GM12872 (cell line): ENCODE measurements around the gene RBBP5.

ENCODE experiments used
- TF ChIP-seq, protein P1 (sequence below): IDR thresholded peaks from 3 replicates; pipeline ENCODE4 v1.5.1; 2011; ENCODE audit warnings: low read depth, mild to moderate bottlenecking, low read length, moderate library complexity; ENCODE audit not compliant: insufficient read depth

The RBBP5 gene

DNA sequence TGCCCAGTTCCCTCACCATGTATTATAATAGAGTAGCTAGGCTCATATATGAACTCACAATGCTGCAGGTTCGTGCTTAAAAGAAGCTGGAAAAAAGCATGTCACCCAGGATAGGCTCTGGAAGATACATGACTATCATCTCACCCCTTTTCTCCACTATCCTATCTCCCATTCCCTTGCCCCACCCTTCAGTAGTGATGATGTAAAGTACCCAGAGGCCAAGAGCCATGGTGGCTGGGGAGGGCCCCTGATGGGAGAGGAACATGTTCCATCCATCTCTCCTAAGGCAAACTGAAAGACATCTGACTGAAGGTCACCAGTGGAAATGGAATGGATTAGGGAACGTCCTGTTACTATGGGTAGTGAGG, 20.3 kb upstream of the RBBP5 start:
- TF ChIP-seq, protein P1, sequence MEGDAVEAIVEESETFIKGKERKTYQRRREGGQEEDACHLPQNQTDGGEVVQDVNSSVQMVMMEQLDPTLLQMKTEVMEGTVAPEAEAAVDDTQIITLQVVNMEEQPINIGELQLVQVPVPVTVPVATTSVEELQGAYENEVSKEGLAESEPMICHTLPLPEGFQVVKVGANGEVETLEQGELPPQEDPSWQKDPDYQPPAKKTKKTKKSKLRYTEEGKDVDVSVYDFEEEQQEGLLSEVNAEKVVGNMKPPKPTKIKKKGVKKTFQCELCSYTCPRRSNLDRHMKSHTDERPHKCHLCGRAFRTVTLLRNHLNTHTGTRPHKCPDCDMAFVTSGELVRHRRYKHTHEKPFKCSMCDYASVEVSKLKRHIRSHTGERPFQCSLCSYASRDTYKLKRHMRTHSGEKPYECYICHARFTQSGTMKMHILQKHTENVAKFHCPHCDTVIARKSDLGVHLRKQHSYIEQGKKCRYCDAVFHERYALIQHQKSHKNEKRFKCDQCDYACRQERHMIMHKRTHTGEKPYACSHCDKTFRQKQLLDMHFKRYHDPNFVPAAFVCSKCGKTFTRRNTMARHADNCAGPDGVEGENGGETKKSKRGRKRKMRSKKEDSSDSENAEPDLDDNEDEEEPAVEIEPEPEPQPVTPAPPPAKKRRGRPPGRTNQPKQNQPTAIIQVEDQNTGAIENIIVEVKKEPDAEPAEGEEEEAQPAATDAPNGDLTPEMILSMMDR = no peak

DNA sequence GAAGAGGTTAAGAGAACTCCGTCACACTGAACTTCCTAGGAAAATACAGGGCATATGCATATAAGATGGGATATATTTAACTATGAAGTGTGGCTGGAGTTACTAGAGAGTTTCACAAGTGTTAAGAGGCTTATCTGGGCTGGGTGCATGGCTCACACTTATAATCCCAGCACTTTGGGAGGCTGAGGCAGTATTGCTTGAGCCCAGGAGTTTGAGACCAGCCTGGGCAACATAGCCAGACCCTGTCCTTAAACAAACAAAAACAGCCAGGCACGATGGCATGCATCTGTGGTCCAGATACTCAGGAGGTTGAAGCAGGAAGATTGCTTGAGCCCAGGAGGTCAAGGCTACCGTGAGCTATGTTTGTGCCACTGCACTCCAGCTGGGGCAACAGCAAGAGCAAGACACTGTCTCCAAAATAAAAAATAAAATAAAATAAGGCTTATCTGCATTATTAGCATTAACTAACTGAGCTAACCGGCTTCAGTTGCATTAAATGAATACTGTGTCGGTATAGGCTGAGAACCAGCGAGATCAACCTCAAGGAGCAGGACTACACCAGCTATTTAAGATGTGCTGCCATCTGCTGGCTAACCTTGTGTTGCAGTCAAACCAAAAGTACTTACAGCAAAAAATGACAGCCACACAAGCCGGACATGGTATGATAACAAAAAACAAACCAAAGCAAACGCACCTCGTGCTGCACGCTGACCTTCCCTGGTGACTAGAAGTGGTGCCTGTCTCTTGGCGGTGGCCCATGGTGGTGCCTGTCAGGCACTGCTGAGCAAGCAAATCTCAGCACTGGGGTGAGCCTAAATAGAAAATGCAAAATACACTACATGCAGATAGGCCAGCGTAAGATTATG, 19.7 kb upstream of the RBBP5 start:
- TF ChIP-seq, protein P1 = peak; percentile 85

DNA sequence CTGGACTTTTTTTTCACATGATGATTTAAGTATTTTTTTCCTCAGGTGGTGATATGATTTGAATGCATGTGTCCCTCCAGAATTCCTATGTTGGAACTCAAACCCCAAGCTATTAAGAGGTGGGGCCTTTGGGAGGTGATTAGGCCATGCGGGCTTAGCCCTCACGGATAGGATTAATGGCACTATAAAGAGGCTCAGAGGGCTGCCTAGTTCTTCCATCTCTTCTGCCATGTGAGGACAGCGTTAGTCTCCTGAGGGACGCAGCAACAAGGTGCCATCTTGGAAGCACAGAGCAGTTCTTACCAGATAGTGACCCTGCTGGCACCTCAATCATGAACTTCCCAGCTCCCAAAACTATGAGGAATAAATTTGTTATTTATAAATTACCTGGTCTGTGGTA, 18.3 kb upstream of the RBBP5 start:
- TF ChIP-seq, protein P1 = no peak

DNA sequence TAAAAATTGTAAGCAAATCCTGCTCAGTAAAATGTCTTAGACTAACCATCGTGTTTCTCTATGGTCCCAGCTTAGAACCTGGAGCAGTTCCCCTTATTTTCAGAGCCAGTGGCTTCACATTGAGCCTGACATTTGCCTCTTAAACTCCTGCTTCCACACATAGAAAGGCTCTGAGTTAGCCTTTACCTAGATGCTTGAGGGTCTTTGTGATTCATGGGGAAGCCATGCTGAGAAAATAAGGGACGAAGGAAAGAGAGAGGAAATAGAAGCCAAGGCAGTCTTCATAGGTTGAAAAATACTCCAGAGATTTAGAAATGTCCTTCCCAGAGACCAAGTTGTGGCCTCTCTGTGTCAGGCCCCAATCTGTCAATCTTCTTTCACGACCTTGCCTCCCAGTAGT, 16.1 kb upstream of the RBBP5 start:
- TF ChIP-seq, protein P1 = no peak

DNA sequence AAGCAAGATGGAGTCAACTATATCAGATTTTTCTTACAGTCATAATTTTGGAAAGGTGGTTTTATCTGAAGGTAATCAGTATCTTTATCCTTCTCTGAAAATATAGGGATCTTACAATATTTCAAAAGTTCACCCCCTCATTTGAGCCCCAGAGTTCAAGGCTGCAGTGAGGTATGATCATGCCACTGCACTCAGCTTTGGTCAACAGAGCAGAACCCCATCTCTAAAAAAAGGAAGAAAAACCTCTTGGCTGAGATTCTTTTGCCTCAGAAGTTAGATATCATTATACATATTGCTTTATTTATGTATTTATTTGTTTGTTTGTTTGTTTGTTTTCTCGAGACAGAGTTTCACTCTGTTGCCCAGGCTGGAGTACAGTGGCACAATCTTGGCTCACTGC, 11.5 kb upstream of the RBBP5 start:
- TF ChIP-seq, protein P1 = no peak

DNA sequence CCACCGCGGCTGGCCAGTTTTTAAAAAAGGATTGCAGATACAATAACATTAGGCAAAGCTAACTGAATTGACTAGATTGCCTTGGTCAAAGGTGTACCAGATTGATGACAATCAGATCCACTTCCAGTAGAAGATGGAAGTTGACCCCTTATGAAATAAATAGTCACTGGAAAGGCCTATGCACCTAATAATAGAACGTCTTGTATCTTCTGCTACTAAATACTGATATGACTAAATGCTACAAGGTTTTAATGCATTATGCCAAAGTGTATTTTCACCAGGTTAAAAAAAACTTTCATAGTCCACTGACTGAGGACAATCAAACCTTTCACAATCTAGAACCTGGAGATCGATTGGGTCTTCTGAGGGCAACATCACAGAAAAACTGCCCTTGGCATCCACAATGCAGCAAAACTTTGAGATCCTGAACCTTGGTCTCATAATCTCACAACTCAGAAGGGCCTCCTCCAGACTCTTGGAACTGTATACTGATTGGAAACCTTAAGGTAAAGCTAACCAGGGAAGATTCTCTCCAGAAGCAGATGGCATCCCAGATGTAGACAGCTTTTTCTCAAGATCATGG, 7.8 kb upstream of the RBBP5 start:
- TF ChIP-seq, protein P1 = no peak

DNA sequence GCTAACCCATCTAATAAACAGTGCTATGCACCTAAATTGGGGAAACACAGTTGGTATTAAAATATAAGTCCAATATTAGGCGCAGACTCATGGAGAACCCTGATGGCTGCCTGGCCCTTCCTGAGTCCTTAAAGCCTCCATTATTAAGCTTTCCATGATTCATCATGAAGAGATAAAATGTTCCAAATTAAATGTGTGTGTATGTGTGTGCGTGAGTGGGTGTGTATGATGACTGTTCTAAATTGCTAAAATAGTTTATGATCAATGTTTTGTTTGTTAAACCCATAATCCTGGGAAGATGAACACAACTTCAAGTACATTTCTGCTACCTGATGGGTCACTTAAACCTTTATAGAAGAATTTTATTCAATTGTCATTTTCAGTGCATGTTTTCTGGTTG, 6.3 kb upstream of the RBBP5 start:
- TF ChIP-seq, protein P1 = no peak
